Measurements from ENCODE around the gene OR2AK2. TPM values are rescaled to one million over a fixed set of nuclear protein-coding genes. Genes with fewer than 3 reads are reported as not detected.

Gene OR2AK2
- polyA plus RNA-seq, 4 donors, result not detected

- no peak for DNase-seq (ENCODE audit: low read depth in 4 of 4, low spot score in 3 of 4)
Measured at GRCh38 chr1:248015803-248016202, 50.8 kb downstream of the OR2AK2 start.

Other genes starting within 250 kb of the OR2AK2 start
- not detected for gene OR6F1, start 248.6 kb upstream of the OR2AK2 start, polyA plus RNA-seq (ENCODE audit: insufficient read length in 4 of 4)
- gene OR14K1, start 226.6 kb upstream of the OR2AK2 start, polyA plus RNA-seq (ENCODE audit: insufficient read length in 4 of 4), result not detected
- gene OR14A2, start 217.1 kb upstream of the OR2AK2 start, polyA plus RNA-seq (ENCODE audit: insufficient read length in 4 of 4), result not detected
- not detected for gene OR1C1, start 204.7 kb upstream of the OR2AK2 start, polyA plus RNA-seq (ENCODE audit: insufficient read length in 4 of 4)
- not detected for gene OR14A16, start 141.1 kb upstream of the OR2AK2 start, polyA plus RNA-seq (ENCODE audit: insufficient read length in 4 of 4)
- gene OR11L1, start 123.3 kb upstream of the OR2AK2 start, polyA plus RNA-seq (ENCODE audit: insufficient read length in 4 of 4), result not detected
- gene TRIM58, start 108.0 kb upstream of the OR2AK2 start, polyA plus RNA-seq (ENCODE audit: insufficient read length in 4 of 4), result 1 to 10 TPM; 1.4 to 6.5 (median 1.6) TPM
- 1 to 10 TPM in 1 of 4 donors, under 1 TPM in 2, not detected in 1; 0.23 to 1.3 (median 0.37) TPM for gene OR2W3, start 69.6 kb upstream of the OR2AK2 start, polyA plus RNA-seq (ENCODE audit: insufficient read length in 4 of 4)
- not detected for gene OR2T8, start 45.0 kb upstream of the OR2AK2 start, polyA plus RNA-seq (ENCODE audit: insufficient read length in 4 of 4)
- gene OR2AJ1, start 40.3 kb upstream of the OR2AK2 start, polyA plus RNA-seq (ENCODE audit: insufficient read length in 4 of 4), result not detected
- not detected for gene OR2L8, start 16.4 kb upstream of the OR2AK2 start, polyA plus RNA-seq (ENCODE audit: insufficient read length in 4 of 4)
- not detected for gene OR2L5, start 48.4 kb downstream of the OR2AK2 start, polyA plus RNA-seq (ENCODE audit: insufficient read length in 4 of 4)
- gene OR2L2, start 64.8 kb downstream of the OR2AK2 start, polyA plus RNA-seq (ENCODE audit: insufficient read length in 4 of 4), result under 1 TPM in 3 of 4 donors, not detected in 1; 0.06 to 0.13 (median 0.08) TPM
- not detected for gene OR2L3, start 81.6 kb downstream of the OR2AK2 start, polyA plus RNA-seq (ENCODE audit: insufficient read length in 4 of 4)
- gene OR2L13, start 130.0 kb downstream of the OR2AK2 start, polyA plus RNA-seq (ENCODE audit: insufficient read length in 4 of 4), result under 1 TPM in 1 of 4 donors, not detected in 3; 0.11 TPM
- not detected for gene OR2M5, start 179.9 kb downstream of the OR2AK2 start, polyA plus RNA-seq (ENCODE audit: insufficient read length in 4 of 4)
- not detected for gene OR2M2, start 209.6 kb downstream of the OR2AK2 start, polyA plus RNA-seq (ENCODE audit: insufficient read length in 4 of 4)
- under 1 TPM; 0.01 to 0.05 (median 0.04) TPM for gene OR2M3, start 232.0 kb downstream of the OR2AK2 start, polyA plus RNA-seq (ENCODE audit: insufficient read length in 4 of 4)

Data from left renal pelvis (tissue), 4 donors.